BLaER1 treated with 17β-estradiol and CSF1 and Interleukin-3, amounts not matched to agents 10 nM and 100 nM (cell line): Measurements from ENCODE around the gene COL18A1.

ENCODE experiments used
- H3K27ac ChIP-seq, 11 experiments: shearing (Covaris generic); formaldehyde crosslinking; 2 replicates each; pipeline ENCODE4 v1.8.1; 2022
- H3K27me3 ChIP-seq, 11 experiments: shearing (Covaris generic); formaldehyde crosslinking; 2 replicates each; pipeline ENCODE4 v1.8.1; 2022
- H3K36me3 ChIP-seq, 11 experiments: shearing (Covaris generic); formaldehyde crosslinking; 2 replicates each; pipeline ENCODE4 v1.8.1; 2022
- H3K4me1 ChIP-seq, 10 experiments: shearing (Covaris generic); formaldehyde crosslinking; 2 replicates each; pipeline ENCODE4 v1.8.1; 2022
- H3K4me2 ChIP-seq, 11 experiments: shearing (Covaris generic); formaldehyde crosslinking; 2 replicates each; pipeline ENCODE4 v1.8.1; 2022
- H3K4me3 ChIP-seq, 10 experiments: shearing (Covaris generic); formaldehyde crosslinking; 2 replicates each; pipeline ENCODE4 v1.8.1; 2022
- H3K9ac ChIP-seq, 11 experiments: shearing (Covaris generic); formaldehyde crosslinking; 2 replicates each; pipeline ENCODE4 v1.8.1; 2022
- H3K9me3 ChIP-seq, 11 experiments: shearing (Covaris generic); formaldehyde crosslinking; replicated peaks in 1 of 11; 2 replicates each; pipeline ENCODE4 v1.8.1; 2022
- H4K20me1 ChIP-seq, 11 experiments: shearing (Covaris generic); formaldehyde crosslinking; 2 replicates each; pipeline ENCODE4 v1.8.1; 2022
- Cebpa-rat ChIP-seq, 11 experiments: shearing (Covaris generic); IDR thresholded peaks; 2 replicates each; pipeline ENCODE4 v1.8.1; 2022

The COL18A1 gene

DNA sequence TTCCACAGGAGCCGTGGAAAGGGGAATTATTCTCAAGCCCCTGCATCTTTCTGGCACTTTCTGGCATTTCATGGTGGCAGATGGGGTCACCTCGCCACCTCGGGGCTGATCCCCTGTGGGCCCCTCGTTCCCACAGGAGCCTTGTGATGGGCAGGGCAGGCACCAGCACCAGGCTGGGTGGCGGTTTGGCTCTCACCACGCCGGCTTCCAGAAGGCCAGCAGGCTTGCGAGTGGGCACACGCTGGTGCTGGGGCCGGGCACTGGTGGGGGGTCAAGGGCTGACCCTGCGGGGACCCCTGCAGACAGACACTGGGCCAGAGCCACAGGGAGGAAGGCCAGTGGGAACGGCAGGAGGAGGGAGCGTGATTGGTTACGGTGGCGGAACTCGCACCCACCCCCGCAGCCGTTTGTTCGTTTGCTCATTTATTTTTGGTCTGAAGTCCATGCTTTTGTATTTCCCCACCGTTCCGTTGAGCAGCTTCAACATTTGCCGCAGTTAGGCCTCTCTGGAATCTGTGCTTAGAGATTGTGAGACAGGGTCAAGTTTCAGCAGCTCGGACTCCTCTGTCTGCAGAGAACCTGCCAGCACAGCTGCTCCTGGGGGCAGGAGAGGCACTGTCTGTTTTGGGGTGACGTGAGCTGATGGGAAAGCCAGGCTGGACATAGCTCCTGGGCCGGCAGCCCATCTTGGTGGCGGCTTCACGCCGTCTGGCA lies 5.3 kb downstream of the COL18A1 start:
- no peaks in the 10 kb centered on the region for H3K9me3 ChIP-seq
- H4K20me1 ChIP-seq = peaks cover 0 to 71% (median 26%) of the 10 kb centered on the region in 11 experiments; a peak in 18 of 22 replicates
- peaks cover 51 to 78% (median 63%) of the 10 kb centered on the region in 11 experiments for H3K27me3 ChIP-seq
- H3K4me2 ChIP-seq = peak overlapping the region; percentile 22 to 78 (median 57); a peak in 21 of 22 replicates
- peaks cover 19 to 35% (median 25%) of the 10 kb centered on the region in 10 experiments for H3K4me1 ChIP-seq
- H3K4me3 ChIP-seq = no peak overlapping the region
- H3K9ac ChIP-seq = no peak overlapping the region
- H3K27ac ChIP-seq = no peak overlapping the region
- no peaks in the 10 kb centered on the region for H3K36me3 ChIP-seq
- TF ChIP-seq Cebpa-rat (IDR thresholded peaks at IDR 0.05) = no peak

DNA sequence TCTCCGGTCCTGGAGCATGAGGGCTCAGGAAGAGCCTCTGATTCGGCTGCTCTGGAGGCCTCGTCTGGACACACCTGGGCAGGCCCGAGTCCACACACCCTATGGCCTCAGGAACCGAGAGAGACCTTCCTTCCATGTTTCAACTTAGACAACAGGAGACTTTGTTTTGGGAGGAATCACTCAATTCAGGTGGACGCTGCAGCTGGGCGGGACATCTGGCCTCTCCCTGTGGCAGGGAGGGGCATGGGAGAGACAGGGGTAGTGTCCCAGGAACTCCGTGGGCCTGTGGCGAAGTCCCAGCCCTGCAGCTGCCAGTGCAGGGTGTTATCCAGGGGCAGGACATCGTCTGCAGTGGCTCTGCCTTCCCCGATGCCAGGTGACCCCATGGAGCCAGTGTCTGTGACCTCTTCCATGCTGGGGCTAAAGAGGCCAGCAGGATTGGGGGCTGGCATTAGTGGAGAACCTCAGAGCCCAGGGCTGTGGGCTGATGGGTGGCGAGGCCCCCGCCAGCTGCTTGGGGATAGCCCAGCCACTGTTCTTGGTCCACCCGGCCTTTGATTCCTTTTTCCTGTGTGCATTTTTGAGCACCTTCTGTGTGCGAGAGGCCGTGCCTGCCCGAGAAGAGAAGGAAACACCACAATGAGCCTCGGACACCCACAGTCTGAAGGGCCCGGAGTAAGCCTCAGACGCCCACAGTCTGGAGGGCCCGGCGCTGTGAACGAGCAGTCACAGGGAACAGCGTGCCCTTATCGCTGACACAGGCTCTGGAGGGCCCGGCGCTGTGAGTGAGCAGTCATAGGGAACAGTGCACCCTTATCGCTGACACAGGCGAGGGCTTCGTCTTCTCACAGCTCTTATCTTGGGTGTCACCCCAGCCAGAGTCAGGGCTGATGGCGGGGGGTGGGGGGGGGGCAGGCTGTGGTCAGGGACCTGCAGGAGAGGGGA lies 6.2 kb downstream of the COL18A1 start:
- no peak for TF ChIP-seq Cebpa-rat (IDR thresholded peaks at IDR 0.05)

GRCh38 chr21:45411810-45412206 lies 6.8 kb downstream of the COL18A1 start:
- Histone ChIP-seq H3K27me3 (peaks cover 36 to 64% (median 48%) of the 10 kb centered on the region in 11 experiments), H3K4me2 (no peak overlapping the region), H3K4me3 (no peak overlapping the region), H4K20me1 (peaks cover 0 to 63% (median 13%) of the 10 kb centered on the region in 11 experiments; a peak in 14 of 22 replicates), H3K9ac (no peak overlapping the region), H3K4me1 (peaks cover 12 to 22% (median 15%) of the 10 kb centered on the region in 10 experiments), H3K9me3 (no peaks in the 10 kb centered on the region), H3K36me3 (no peaks in the 10 kb centered on the region), H3K27ac (no peak overlapping the region)
- no peak for TF ChIP-seq Cebpa-rat (IDR thresholded peaks at IDR 0.05)

More for the DNA sequence above, 6.2 kb downstream of the COL18A1 start:
- no peak overlapping the region for H3K9ac ChIP-seq
- H3K27me3 ChIP-seq = peaks cover 42 to 70% (median 55%) of the 10 kb centered on the region in 11 experiments
- H3K4me3 ChIP-seq = no peak overlapping the region
- H4K20me1 ChIP-seq = peaks cover 0 to 63% (median 20%) of the 10 kb centered on the region in 11 experiments; a peak in 16 of 22 replicates
- no peak overlapping the region for H3K4me2 ChIP-seq
- peaks cover 12 to 26% (median 17%) of the 10 kb centered on the region in 10 experiments for H3K4me1 ChIP-seq
- H3K9me3 ChIP-seq = no peaks in the 10 kb centered on the region
- H3K27ac ChIP-seq = no peak overlapping the region
- H3K36me3 ChIP-seq = no peaks in the 10 kb centered on the region

DNA sequence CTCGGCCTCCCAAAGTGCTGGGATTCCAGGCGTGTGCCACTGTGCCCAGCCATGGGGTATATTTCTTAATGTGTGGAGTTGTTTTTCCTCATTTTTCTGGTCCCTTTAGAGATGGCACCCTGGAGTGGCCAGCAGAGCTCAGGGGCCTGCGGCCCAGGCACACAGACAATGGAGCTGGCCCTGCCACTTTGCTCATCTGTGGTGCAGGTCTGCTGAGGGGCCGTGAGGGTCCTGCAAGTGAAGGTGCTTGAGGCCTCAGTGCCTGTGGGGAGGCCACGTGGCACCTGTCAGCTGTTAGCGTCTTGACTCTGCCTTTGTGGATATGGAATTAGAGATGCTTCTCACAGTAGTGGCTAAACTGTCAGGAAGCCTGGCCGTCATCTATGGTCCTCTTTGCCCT lies 7.5 kb downstream of the COL18A1 start:
- Histone ChIP-seq H3K4me3 (no peak overlapping the region), H3K27me3 (peaks cover 29 to 57% (median 42%) of the 10 kb centered on the region in 11 experiments), H3K9me3 (no peaks in the 10 kb centered on the region), H3K4me2 (peak overlapping the region in 4 of 11 experiments; percentile 12 to 22 (median 17); a peak in 5 of 22 replicates), H3K4me1 (peaks cover 12 to 22% (median 15%) of the 10 kb centered on the region in 10 experiments), H4K20me1 (peaks cover 0 to 59% (median 6%) of the 10 kb centered on the region in 11 experiments; a peak in 12 of 22 replicates), H3K36me3 (no peaks in the 10 kb centered on the region), H3K9ac (no peak overlapping the region), H3K27ac (no peak overlapping the region)
- no peak for TF ChIP-seq Cebpa-rat (IDR thresholded peaks at IDR 0.05)

DNA sequence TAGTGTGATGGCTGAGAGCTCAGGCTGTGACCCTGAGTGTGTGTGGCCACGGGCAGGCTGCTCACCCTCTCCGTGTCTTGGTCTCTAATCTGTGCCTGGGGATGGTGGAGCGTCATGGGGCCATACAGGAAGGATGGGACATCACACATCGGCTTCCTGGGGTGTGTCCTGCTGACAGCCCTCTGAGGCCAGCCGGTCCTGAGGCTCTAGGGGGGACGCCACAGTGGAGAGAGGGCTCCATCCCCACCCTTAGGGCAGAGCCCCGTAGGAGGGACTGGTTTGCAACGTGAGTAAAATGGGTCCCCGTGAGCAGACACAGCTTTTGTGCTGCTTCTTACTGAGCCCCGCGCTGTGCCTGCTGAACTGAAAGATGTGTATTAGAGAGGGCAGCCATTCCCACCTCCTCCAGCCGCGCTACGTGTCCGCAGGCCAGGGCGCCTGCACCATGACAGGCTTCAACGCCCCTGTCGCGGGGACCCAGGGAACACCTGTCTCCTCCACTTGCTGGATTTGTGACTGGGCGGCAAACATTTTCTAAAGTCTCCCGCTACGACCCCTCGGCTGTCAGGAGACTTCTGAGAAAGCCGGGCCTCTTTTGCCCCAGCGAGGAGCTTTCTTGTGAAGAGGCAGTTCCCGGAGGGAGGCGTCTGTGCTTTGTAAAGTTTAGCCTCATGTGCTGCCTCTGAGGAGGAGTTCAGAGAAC lies 8.1 kb downstream of the COL18A1 start:
- H3K9me3 ChIP-seq = no peaks in the 10 kb centered on the region
- peaks cover 0 to 53% (median 6%) of the 10 kb centered on the region in 11 experiments; a peak in 11 of 22 replicates for H4K20me1 ChIP-seq
- peak overlapping the region in 4 of 11 experiments; percentile 12 to 22 (median 17); a peak in 5 of 22 replicates for H3K4me2 ChIP-seq
- no peak overlapping the region for H3K9ac ChIP-seq
- peaks cover 23 to 51% (median 36%) of the 10 kb centered on the region in 11 experiments for H3K27me3 ChIP-seq
- H3K27ac ChIP-seq = no peak overlapping the region
- no peaks in the 10 kb centered on the region for H3K36me3 ChIP-seq
- H3K4me1 ChIP-seq = peaks cover 12 to 22% (median 15%) of the 10 kb centered on the region in 10 experiments
- H3K4me3 ChIP-seq = no peak overlapping the region
- no peak for TF ChIP-seq Cebpa-rat (IDR thresholded peaks at IDR 0.05)

DNA sequence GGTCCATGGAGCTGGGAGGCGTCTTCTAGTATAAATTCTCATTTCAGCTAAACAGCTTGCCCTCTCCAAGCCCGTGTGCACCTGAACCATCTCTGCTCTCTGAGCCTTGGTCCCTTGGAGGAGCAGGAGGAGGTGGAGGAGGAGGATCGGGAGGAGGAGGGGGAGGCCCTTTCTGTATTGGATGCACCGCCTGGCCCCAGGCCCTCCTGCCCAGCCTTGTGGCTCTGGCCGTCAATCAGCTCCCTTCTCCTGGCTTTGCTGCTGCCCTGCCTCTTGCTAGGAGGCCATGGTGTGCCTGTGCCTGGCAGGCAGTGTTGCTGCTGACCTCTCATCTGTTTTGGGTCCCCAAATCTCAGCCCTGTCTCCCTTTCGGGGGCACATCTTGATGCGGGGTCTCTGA lies 9.0 kb downstream of the COL18A1 start:
- Histone ChIP-seq H4K20me1 (peaks cover 0 to 47% (median 6%) of the 10 kb centered on the region in 11 experiments; a peak in 11 of 22 replicates), H3K4me2 (no peak overlapping the region), H3K9ac (no peak overlapping the region), H3K4me1 (peaks cover 12 to 22% (median 15%) of the 10 kb centered on the region in 10 experiments), H3K9me3 (no peaks in the 10 kb centered on the region), H3K4me3 (no peak overlapping the region), H3K36me3 (no peaks in the 10 kb centered on the region), H3K27ac (no peak overlapping the region), H3K27me3 (peaks cover 14 to 42% (median 27%) of the 10 kb centered on the region in 11 experiments)
- no peak for TF ChIP-seq Cebpa-rat (IDR thresholded peaks at IDR 0.05)

- Histone ChIP-seq H3K9me3 (no peaks in the 10 kb centered on the region), H3K4me1 (peaks cover 7 to 18% (median 9%) of the 10 kb centered on the region in 10 experiments), H3K27ac (no peak overlapping the region), H3K4me2 (no peak overlapping the region), H3K36me3 (no peaks in the 10 kb centered on the region), H3K27me3 (peaks cover 8 to 36% (median 21%) of the 10 kb centered on the region in 11 experiments; a peak in 21 of 22 replicates), H4K20me1 (peaks cover 0 to 41% (median 4%) of the 10 kb centered on the region in 11 experiments; a peak in 11 of 22 replicates), H3K4me3 (no peak overlapping the region), H3K9ac (no peak overlapping the region)
- TF ChIP-seq Cebpa-rat (IDR thresholded peaks at IDR 0.05) = no peak
Measured at GRCh38 chr21:45414396-45415187, 9.6 kb downstream of the COL18A1 start.
